ENCODE data around the gene CHCHD3.
A peak's percentile ranks its signal among the peaks of the same experiment; 100 is the strongest.

The CHCHD3 gene

GRCh38 chr7:133081599-133082389 is at the start of gene CHCHD3:
CHCHD3 (minus strand) TSS chr7:133082090; CDS start chr7:133081937, 153 bp downstream.
- peak; percentile 94 for DNase-seq (ENCODE audit: low read depth)

- DNase-seq (ENCODE audit: low read depth): no peak
Measured at GRCh38 chr7:133130166-133130565, 48.3 kb upstream of the CHCHD3 start.

GRCh38 chr7:133126422-133126821 is 44.5 kb upstream of the CHCHD3 start:
- DNase-seq (ENCODE audit: low read depth): no peak

- DNase-seq (ENCODE audit: low read depth): no peak
Measured at GRCh38 chr7:133124974-133125373, 43.1 kb upstream of the CHCHD3 start.

GRCh38 chr7:133121175-133121844 is 39.4 kb upstream of the CHCHD3 start:
- DNase-seq (ENCODE audit: low read depth): no peak

GRCh38 chr7:133119067-133119466 is 37.2 kb upstream of the CHCHD3 start:
- no peak for DNase-seq (ENCODE audit: low read depth)

- DNase-seq (ENCODE audit: low read depth): no peak
Measured at GRCh38 chr7:133118261-133118660, 36.4 kb upstream of the CHCHD3 start.

GRCh38 chr7:133117452-133117851 is 35.6 kb upstream of the CHCHD3 start:
- no peak for DNase-seq (ENCODE audit: low read depth)

GRCh38 chr7:133115596-133115995 is 33.7 kb upstream of the CHCHD3 start:
- no peak for DNase-seq (ENCODE audit: low read depth)

- no peak for DNase-seq (ENCODE audit: low read depth)
Measured at GRCh38 chr7:133114519-133114918, 32.6 kb upstream of the CHCHD3 start.

GRCh38 chr7:133112976-133113375 is 31.1 kb upstream of the CHCHD3 start:
- DNase-seq (ENCODE audit: low read depth): no peak

GRCh38 chr7:133112335-133112734 is 30.4 kb upstream of the CHCHD3 start:
- DNase-seq (ENCODE audit: low read depth): no peak

GRCh38 chr7:133110312-133110711 is 28.4 kb upstream of the CHCHD3 start:
- no peak for DNase-seq (ENCODE audit: low read depth)

- no peak for DNase-seq (ENCODE audit: low read depth)
Measured at GRCh38 chr7:133109816-133110215, 27.9 kb upstream of the CHCHD3 start.

- DNase-seq (ENCODE audit: low read depth): no peak
Measured at GRCh38 chr7:133108023-133108422, 26.1 kb upstream of the CHCHD3 start.

GRCh38 chr7:133102276-133103060 is 20.6 kb upstream of the CHCHD3 start:
- DNase-seq (ENCODE audit: low read depth): no peak

- DNase-seq (ENCODE audit: low read depth): no peak
Measured at GRCh38 chr7:133099633-133100286, 17.9 kb upstream of the CHCHD3 start.

- no peak for DNase-seq (ENCODE audit: low read depth)
Measured at GRCh38 chr7:133095119-133095671, 13.3 kb upstream of the CHCHD3 start.

- DNase-seq (ENCODE audit: low read depth): no peak
Measured at GRCh38 chr7:133091943-133092464, 10.1 kb upstream of the CHCHD3 start.

GRCh38 chr7:133082390-133082766 is 488 bp upstream of the CHCHD3 start:
- no peak for DNase-seq (ENCODE audit: low read depth)

GRCh38 chr7:133081119-133081598 is 731 bp downstream of the CHCHD3 start:
- DNase-seq (ENCODE audit: low read depth): no peak

- DNase-seq (ENCODE audit: low read depth): no peak
Measured at GRCh38 chr7:133079296-133079695, 2.6 kb downstream of the CHCHD3 start.

All from activated T-cell treated with anti-CD3 and anti-CD28 coated beads for 1 hour (primary cell).